LHCN-M2 (cell line): Measurements from ENCODE around the gene SMAD2. TPM values are rescaled to one million over a fixed set of nuclear protein-coding genes. Genes with fewer than 3 reads are reported as not detected.
"Not testable (repeated sequence)": the region's sequence is repeated elsewhere in the genome, so short reads cannot be mapped to it uniquely, and the experiment has no call there.

Experiments
- DNase-seq: peaks from one replicate; pipeline ENCODE4 v3.0.0-alpha.2; 2012; ENCODE audit warnings: low read depth
- total RNA-seq: library from RNA; depleted of rRNA; stranded (reverse); fragments of >200 nt; gene quantifications from 2 replicates; pipeline ENCODE4 v1.2.3, GENCODE V29; 2014

The SMAD2 gene
- total RNA-seq, 1 experiment from 2014 or later, result 105 TPM

- DNase-seq, result no peak
Observed at GRCh38 chr18:47844828-47845498, 85.5 kb downstream of the SMAD2 start.

- DNase-seq, result no peak
Observed at GRCh38 chr18:47842836-47843235, 87.6 kb downstream of the SMAD2 start.

DNA sequence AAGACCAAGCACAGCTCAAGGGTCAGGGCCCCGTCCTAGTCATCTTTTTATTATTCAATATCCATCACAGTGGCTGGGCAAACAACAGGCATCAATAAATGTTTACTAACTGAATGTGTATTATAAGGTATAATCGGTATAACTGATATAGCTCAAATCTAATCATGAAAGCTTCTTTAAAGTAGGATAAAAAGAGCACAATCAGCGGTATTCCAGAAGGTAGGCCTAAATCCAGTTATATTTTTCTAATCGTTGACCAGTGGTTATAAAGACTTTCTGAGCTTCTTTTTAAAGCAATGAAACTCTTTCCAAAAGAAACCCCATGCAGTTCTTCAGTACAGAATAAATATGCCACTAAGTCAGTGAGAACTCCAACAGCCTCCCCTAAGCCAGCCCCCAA lies 92.1 kb downstream of the SMAD2 start:
- DNase-seq, result no peak

- no peak for DNase-seq
Observed at GRCh38 chr18:47832348-47832747, 98.1 kb downstream of the SMAD2 start.

DNA sequence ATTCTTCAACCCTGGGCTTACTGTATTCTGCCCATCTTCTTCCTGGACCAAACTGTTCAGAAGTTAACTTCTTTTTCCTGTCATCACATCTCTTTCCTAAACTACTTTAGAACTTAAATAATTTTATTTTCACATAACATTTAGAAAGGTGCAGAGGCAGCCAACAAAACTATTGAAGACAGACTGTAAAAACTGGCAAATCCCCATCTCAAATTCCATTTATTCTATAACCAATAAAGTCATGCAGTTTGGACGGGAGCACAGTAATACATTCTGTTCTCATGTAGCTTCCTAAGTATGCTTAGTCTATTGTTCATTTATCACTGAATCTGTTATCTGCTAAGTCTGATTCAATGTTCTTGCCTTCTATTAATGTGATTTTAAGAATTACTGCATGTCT lies 99.1 kb downstream of the SMAD2 start:
- DNase-seq, result no peak

GRCh38 chr18:47830772-47831171 lies 99.7 kb downstream of the SMAD2 start:
- no peak for DNase-seq

DNA sequence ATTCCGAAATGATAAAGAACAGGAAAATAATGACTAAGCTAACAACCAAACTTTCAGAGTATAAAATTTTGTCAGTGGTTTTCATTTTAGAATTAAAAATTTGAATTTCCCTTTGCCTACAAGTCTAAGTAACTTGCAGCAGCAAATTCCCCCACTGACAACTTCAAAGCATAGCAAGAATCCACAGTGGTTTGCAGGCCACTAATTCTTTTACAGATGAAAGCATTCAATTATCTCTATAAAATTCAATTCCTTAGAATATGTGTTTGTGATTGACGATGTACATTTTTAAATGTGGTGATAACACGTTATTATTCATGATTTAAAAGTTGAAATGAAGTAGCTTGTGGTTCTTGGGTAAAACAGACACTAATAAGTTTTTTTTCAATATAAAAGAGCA lies 100.6 kb downstream of the SMAD2 start:
- DNase-seq, result no peak

- DNase-seq, result not testable (repeated sequence)
Observed at GRCh38 chr18:47828031-47828430, 102.4 kb downstream of the SMAD2 start.

DNA sequence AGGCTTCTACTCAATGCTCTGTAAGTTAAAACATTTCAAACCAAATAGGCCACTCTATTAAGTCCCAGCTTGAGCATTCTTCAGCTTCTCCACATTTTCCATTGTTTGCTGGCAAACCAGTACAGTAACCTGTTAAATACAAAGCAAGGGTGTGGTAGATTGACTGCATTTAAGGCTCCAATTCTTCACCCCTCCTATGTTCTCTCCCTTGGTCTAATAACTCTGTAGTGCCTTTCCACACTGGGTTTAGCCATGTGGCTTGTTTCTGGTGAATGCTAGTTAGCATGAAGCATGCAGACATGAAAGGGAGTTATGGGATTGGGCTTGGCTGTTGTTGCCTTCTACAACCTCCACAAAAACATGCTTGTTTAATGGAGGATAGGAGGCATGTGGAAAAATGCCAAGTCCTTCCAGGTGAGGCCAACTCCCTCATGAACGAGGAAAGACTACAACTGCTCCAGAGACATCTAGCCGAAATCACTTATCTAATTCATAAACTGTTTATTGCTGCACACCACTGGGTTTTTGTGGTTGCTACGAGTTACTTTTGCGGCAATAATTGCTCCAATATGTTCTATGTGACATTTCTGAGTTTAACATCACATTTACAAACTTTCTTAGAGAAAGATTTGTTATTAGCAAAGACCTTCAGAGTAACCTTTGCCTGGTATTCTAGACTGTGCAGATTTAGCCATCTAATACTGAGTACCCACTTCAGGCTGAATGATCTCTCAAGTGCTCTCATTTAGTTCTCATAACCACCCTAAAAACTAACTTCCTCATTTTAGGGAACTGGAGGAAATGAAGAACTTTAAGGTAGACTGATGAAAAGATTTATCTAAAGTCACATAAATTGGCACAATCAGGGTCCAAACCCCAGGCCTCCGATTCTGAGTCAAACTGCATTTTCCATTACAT lies 104.0 kb downstream of the SMAD2 start:
- no peak for DNase-seq

DNA sequence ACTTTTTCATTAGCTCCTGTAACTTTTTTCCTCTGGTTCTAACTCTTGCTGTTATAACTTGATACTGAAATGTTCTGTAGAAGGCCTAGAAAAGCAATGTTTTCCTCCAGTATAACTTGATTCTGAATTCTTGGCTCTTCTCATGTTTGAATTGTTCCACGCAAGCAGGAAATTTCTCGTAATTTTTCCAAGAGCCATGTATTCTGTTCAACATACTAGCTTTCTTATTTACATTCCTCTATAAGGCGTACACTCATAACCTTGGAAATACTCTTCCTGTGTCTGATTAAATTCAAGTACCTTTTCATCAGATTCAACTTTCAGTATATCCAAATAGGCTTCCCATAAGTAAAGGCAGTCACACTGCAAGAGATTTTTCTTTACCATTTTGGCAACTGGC lies 109.1 kb downstream of the SMAD2 start:
- DNase-seq, result no peak

DNA sequence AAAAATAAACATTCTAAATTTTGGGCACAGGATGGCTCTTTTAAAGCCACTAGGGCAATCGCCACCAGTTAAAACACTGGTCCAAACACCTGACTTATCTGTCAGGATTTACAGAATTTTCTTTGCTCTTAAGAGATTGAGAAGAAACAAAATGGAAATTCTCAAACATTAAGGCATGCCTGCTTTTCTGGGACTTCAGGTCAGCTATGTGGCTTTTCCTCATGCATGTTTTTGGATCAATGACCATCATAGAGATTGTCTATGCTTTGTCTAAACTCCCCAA lies 112.7 kb downstream of the SMAD2 start:
- no peak for DNase-seq

GRCh38 chr18:47817017-47817794 lies 113.3 kb downstream of the SMAD2 start:
- DNase-seq, result no peak

DNA sequence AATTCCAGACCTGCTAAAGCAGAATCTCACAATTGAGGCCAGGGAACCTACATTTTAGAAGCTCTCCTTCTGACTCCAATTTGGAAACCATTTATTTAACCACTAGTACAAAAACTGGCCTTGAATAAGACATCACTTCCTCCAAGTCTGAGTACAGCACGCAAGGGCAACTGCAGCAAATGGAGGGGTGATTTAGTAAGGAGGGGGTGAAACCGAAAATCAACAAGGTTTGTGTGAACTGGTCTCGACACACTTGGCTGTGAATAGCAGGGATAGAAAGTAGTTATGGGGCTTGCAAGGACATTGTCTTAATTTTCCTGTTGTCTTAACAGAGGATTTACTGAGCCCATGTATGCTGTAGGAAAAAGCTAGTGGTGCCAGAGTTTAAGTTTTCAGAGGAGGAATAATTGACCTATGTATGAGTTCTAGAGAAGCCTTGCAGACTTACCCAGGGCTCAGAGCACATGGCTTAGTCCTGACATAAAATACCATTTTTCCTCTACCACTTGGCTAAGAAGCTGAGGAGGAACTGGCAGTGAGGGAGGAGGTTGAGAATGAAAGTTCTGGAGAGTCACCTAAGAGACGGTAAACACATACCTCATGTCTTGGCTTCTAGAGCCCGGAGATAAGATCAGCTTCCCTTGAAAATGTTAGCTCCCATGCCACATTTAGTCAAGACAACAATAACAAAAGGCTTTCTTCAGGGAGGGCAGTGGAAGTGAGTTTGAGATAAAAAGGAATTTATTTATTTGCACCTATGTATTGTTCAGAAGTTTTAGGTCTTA lies 114.8 kb downstream of the SMAD2 start:
- no peak for DNase-seq

DNA sequence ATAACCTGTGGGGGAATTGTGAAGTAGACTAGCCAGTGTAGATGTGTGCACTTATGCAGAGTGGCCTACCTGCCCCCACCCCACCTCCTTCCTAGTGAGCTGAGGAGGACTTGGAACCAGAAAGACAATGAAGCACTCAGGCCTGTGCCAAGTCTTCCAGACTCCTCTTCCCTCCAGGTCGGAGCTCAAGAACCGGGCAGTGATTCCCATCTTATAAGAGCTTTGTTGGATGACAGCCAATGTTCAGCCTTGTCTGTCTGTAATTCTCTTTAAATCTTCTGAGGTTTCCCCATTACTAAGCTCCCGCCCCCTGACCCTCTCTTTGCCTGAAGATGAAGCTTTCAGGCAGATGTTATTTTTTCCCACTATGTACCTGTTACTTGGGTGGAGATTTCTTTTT lies 121.0 kb downstream of the SMAD2 start:
- no peak for DNase-seq

- DNase-seq, result no peak
Observed at GRCh38 chr18:47802802-47803201, 127.7 kb downstream of the SMAD2 start.

DNA sequence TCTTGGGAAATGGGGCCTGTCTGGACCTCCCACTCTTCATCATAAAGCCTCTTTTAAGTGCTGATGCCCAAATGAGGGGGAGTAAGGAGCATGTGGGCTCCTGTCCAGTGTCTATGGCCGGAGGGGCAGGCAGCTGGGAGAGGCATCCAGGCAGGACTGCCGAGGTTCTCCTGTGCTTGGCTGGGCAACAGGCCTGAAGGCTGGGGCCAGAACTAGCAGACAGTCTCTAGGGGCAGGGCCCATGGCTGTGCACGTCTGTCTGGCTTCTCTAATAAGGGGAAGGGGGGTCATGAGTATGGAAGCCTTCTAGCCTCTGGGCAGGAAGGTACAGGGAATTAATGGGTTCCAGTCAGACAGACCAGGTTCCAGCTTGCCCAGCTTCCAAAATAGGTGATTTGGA lies 128.6 kb downstream of the SMAD2 start:
- DNase-seq, result no peak

DNA sequence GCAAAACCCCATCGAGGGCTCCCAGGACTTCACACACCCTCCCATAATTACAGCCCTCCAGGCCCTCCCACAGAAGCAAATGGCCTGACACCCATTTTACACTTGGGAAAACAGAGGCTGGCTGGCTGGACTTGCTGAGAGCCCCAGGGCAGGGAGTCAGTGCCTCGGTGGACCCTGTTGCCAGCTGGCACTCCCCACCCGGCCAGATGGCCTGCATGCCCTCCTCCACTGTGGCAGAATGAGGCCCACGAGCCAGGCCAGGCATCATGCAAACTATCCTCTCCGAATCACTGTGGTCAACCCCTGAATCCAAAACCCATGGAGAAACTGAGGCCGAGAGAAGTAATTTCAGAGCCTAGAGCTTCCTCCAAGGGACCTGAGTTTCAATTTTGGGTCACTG lies 129.7 kb downstream of the SMAD2 start:
- DNase-seq, result no peak

- DNase-seq, result no peak
Observed at GRCh38 chr18:47800248-47800647, 130.2 kb downstream of the SMAD2 start.

GRCh38 chr18:47799376-47799775 lies 131.1 kb downstream of the SMAD2 start:
- no peak for DNase-seq

DNA sequence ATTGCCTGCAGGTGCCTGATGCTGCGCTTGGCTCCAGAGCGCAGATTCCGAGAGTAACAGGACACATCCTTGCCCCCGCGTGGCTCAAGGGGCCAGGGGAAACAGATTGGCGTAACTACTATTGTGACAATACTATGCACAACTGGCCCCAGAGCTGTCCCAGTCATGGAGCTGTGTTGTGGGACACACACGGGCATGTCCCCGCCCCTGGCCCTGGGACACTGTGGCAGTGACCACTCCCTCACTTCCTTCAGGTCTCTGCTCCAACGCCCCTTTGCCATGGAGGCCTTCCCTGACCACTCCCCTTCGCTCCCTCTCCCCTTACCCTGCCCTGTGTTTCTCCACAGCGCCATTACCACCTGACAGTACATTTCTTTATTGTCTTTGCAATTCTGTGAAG lies 132.1 kb downstream of the SMAD2 start:
- no peak for DNase-seq

DNA sequence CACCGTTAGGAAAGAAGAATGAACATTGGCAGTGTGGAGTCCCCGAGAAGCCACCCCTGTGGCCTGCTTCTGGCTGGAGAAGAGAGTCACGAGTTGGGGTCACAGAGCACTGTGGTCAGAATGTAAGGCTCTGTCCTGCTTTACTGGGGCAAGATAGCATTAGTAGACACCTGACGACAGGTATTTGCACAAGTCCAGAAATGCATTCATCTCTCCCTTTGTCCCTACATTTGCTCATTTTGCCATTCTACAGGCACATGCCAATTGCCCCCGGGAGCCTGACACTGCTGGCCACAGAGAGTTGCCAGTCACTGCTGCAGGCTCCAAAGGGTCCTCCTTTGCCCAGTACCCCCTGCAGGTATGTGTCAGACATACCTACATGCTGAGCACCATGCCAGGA lies 133.3 kb downstream of the SMAD2 start:
- no peak for DNase-seq

DNA sequence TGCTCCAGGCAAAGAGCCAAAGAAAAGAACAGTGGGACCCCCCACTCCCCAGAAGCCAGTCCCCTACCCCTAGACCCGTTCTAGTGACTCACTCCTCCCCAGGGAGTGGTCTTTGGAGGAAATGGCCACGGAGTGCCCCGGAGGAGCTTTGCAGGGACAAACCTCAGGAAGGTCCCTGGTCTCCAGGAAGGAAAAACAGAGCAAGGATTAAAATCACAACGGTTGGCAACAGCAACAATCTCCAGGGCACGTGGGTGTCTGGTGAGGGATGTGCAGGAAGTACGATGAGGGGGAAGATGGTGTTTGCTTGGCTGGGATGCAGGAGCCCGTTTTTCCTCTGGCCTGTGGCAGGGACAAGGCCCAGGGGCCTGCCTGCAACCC lies 135.0 kb downstream of the SMAD2 start:
- DNase-seq, result no peak
